ENCODE measurements around the gene SOX5. TPM values are rescaled to one million over a fixed set of nuclear protein-coding genes. Genes with fewer than 3 reads are reported as not detected.
"Not testable (repeated sequence)": the region's sequence is repeated elsewhere in the genome, so short reads cannot be mapped to it uniquely, and the experiment has no call there.

SOX5 gene
- total RNA-seq, 1 donor from 2014 or later: 0.17 TPM

DNA sequence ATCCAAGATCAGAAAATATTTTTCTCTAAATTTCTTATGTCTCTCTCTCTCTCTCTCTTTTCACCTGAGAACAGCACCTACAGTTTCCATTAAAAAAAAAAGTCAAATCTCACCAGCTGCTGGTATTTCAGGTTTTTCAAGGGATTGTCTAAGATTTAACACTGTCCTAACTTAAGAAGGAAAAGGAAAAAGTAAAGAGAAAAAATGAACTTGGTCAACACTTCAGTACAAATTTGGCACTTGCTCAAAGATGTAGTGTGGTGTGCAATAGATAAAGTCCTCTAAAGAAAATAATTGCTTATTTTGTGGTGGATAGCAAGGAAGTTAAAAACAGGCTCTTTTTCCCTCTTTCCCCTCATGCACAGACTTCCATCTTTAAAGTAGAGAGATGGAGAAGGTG lies 416.2 kb downstream of the SOX5 start:
- TF ChIP-seq, protein P1, sequence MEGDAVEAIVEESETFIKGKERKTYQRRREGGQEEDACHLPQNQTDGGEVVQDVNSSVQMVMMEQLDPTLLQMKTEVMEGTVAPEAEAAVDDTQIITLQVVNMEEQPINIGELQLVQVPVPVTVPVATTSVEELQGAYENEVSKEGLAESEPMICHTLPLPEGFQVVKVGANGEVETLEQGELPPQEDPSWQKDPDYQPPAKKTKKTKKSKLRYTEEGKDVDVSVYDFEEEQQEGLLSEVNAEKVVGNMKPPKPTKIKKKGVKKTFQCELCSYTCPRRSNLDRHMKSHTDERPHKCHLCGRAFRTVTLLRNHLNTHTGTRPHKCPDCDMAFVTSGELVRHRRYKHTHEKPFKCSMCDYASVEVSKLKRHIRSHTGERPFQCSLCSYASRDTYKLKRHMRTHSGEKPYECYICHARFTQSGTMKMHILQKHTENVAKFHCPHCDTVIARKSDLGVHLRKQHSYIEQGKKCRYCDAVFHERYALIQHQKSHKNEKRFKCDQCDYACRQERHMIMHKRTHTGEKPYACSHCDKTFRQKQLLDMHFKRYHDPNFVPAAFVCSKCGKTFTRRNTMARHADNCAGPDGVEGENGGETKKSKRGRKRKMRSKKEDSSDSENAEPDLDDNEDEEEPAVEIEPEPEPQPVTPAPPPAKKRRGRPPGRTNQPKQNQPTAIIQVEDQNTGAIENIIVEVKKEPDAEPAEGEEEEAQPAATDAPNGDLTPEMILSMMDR (conservative IDR thresholded peaks at IDR 0.05; ENCODE audit: low read depth, low read length): no peak
- no peak for DNase-seq (ENCODE audit: low read depth)
- no peak overlapping the region for H3K4me3 ChIP-seq (ENCODE audit: low read depth, low read length)

DNA sequence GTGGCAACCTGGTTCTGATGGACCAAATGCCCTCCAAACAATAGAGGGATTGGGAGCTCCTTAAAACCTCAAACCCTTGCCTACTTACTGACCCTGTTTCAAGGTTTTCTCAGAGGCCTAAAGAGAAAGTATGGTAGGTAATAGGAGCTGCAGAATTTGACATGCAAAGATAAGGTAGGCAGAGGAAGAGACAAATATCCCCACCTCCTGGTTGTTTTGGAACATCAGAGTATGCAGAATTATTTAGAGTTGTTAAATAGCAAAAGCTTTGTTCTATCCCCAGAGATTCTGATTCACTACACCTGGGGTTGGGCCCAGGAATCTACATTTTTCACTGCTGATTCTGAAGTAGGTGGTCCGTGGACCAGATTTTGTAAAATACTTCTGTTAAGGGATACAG lies 421.2 kb downstream of the SOX5 start:
- TF ChIP-seq, protein P1 (conservative IDR thresholded peaks at IDR 0.05; ENCODE audit: low read depth, low read length): no peak
- no peak for DNase-seq (ENCODE audit: low read depth)
- no peak overlapping the region for H3K4me3 ChIP-seq (ENCODE audit: low read depth, low read length)

DNA sequence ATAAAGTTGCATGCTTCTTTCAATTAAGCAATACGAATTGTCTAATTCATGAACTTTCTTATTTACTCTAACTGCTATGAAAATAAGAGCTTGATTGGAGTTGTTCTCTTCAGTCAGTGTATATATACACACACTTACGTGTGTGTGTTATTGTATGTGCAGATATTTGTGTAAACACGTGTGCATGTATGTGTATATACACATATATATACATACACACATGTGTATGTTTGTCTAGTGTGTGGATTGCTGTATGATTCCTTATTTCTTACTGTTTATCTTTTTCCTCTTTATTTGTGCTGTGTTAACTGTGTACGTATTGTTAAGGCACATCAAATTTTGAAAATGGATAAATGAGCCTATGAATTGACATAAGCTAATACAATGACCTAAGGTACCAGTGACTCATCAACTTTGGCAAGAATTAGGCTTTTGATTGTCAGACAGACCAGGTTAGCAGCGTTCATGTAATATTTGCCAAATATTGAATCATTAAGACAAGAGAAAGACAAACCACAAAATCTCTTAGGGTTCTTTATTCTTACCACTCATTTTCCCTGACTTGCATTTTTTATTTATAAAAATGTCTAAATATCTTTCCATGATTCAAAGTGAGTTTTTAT lies 423.9 kb downstream of the SOX5 start:
- no peak for DNase-seq (ENCODE audit: low read depth)
- TF ChIP-seq, protein P1 (conservative IDR thresholded peaks at IDR 0.05; ENCODE audit: low read depth, low read length): no peak
- no peak overlapping the region for H3K4me3 ChIP-seq (ENCODE audit: low read depth, low read length)

DNA sequence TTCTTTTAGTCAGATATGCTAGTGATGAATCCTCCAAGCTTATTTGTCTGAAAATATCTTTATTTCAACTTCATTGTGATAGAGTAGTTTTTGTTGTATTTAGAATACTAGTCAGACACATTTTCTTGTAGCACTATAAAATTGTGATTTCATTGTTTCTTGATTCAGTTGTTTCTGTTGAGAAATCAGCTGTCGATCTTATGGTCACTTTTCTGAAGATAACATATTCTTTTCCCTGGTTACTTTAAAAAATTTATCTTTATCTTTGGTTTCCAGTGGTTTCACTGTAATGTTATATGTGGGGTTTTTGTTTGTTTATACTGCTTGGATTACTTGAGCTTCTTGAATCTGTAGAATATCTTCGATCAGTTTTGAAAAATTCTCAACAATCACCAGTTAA lies 426.1 kb downstream of the SOX5 start:
- no peak overlapping the region for H3K4me3 ChIP-seq (ENCODE audit: low read depth, low read length)
- TF ChIP-seq, protein P1 (conservative IDR thresholded peaks at IDR 0.05; ENCODE audit: low read depth, low read length): no peak
- no peak for DNase-seq (ENCODE audit: low read depth)

DNA sequence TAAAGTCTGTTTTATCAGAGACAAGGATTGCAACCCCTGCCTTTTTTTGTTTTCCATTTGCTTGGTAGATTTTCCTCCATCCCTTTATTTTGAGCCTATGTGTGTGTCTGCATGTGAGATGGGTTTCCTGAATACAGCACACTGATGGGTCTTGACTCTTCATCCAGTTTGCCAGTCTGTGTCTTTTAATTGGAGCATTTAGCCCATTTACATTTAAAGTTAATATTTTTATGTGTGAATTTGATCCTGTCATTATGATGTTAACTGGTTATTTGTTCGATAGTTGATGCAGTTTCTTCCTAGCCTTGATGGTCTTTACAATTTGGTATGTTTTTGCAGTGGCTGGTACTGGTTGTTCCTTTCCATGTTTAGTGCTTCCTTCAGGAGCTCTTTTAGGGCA lies 430.0 kb downstream of the SOX5 start:
- DNase-seq (ENCODE audit: low read depth): not testable (repeated sequence)

DNA sequence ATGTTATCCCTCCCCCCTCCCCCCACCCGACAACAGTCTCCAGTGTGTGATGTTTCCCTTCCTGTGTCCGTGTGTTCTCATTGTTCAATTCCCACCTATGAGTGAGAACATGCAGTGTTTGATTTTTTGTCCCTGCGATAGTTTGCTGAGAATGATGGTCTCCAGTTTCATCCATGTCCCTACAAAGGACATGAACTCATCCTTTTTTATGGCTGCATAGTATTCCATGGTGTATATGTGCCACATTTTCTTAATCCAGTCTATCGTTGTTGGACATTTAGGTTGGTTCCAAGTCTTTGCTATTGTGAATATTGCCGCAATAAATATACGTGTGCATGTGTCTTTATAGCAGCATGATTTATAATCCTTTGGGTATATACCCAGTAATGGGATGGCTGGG lies 433.7 kb downstream of the SOX5 start:
- DNase-seq (ENCODE audit: low read depth); H3K4me3 ChIP-seq (ENCODE audit: low read depth, low read length): not testable (repeated sequence)

More for the DNA sequence above, 430.0 kb downstream of the SOX5 start:
- H3K4me3 ChIP-seq (ENCODE audit: low read depth, low read length): not testable (repeated sequence)

DNA sequence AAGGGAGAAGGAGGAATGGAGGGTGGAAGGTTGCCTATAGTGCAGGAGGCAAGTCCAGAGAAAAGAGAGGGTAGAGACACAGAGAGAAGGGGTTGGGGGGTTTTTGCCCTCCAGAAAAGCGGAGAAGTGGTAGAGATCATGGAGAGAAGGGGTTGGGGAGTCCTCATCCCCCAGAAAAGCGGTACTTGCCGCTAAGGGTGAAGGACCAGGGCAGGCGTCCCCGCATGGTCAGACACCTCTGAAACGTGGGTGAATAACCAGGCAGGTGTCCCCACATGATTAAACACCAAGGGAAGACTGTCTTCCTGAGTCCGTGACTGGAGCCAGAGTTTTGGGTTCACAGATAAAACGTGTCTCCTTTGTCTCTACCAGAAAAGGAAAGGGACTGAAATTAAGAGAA lies 439.0 kb downstream of the SOX5 start:
- H3K4me3 ChIP-seq (ENCODE audit: low read depth, low read length): no peak overlapping the region
- TF ChIP-seq, protein P1 (conservative IDR thresholded peaks at IDR 0.05; ENCODE audit: low read depth, low read length): no peak
- DNase-seq (ENCODE audit: low read depth): no peak

DNA sequence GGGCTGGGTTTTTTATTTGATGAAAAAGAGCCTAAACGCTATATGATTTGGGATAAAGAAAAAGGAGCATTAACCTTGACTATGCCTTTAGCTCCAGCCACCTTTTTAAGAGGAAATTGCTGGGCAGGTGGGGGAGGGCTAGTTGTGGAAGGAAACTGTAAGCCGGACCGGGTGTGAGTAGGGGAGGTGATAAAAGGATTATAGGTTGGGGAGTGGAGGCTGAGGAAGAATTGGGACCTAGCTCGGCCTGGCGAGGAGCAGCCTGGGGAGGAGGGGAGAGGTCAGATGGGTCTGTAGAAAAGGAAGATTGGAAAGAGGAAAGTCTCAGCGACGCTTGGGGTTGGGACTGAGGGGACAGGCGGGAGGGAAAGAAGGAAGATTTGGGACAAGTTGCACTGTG lies 439.6 kb downstream of the SOX5 start:
- not testable (repeated sequence) for H3K4me3 ChIP-seq (ENCODE audit: low read depth, low read length); DNase-seq (ENCODE audit: low read depth)

DNA sequence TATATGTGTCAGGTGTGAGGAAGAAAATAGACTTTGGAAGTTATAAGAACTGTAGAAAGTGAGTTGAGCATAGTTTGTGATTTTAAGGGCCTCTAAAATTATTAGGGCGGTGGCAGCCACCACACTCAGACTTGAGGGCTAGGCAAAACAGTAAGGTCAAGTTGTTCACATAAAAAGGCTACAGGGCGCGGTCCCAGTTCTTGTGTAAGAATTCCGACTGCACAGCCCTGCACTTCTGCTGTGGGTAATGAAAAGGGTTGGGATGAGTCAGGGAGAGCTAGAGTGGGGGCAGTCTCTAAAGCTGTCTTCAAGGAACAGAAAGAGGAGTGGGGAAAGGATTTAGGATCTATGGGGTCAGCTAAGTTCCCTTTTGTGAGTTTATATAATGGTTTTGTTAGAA lies 441.7 kb downstream of the SOX5 start:
- DNase-seq (ENCODE audit: low read depth); H3K4me3 ChIP-seq (ENCODE audit: low read depth, low read length): not testable (repeated sequence)

DNA sequence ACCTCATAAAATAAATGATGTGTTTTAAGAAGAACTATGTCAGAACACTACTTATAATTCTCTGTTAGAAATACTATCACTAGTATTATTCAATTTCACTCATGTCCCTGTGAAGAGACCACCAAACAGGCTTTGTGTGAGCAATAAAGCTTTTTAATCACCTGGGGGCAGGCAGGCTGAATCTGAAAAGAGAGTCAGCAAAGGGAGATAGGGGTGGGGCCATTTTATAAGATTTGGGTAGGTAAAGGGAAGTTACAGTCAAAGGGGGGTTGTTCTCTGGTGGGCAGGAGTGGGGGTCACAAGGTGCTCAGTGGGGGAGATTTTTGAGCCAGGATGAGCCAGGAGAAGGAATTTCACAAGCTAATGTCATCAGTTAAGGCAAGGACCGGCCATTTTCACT lies 443.7 kb downstream of the SOX5 start:
- not testable (repeated sequence) for DNase-seq (ENCODE audit: low read depth); H3K4me3 ChIP-seq (ENCODE audit: low read depth, low read length)
